Measurements from ENCODE around the gene INO80B. TPM values are rescaled to one million over a fixed set of nuclear protein-coding genes. Genes with fewer than 3 reads are reported as not detected.

INO80B gene
- total and polyA plus RNA-seq, 9 donors, result 9.4 to 60.9 (median 48.6) TPM

- Histone ChIP-seq H3K9me3 (no peaks in the 10 kb centered on the region), H3K27ac (no peak overlapping the region), H3K4me3 (no peak overlapping the region), H3K4me1 (ENCODE audit: insufficient read depth) (peaks cover 7% of the 10 kb centered on the region), H3K27me3 (no peaks in the 10 kb centered on the region), H3K36me3 (no peaks in the 10 kb centered on the region)
- WGBS, 3 donors, result 62 to 77% (median 74%) methylated on average over 6 of the region's 6 CpGs
- DNase-seq, result no peak
- intact Hi-C loops (cut with DNase I), result no loop called here
- TF ChIP-seq CTCF (IDR thresholded peaks at IDR 0.05), result no peak
- no peak for TF ChIP-seq EP300 (IDR thresholded peaks at IDR 0.05)
- TF ChIP-seq POLR2A (IDR thresholded peaks at IDR 0.05), result no peak
These were observed 17.8 kb upstream of the INO80B start for GRCh38 chr2:74436848-74437695.

GRCh38 chr2:74438248-74438647 lies 16.6 kb upstream of the INO80B start:
- intact Hi-C loops (cut with DNase I), result no loop called here
- Histone ChIP-seq H3K4me3 (no peak overlapping the region), H3K27ac (no peak overlapping the region), H3K27me3 (no peaks in the 10 kb centered on the region), H3K4me1 (ENCODE audit: insufficient read depth) (peaks cover 7% of the 10 kb centered on the region), H3K9me3 (no peaks in the 10 kb centered on the region), H3K36me3 (no peaks in the 10 kb centered on the region)
- TF ChIP-seq POLR2A (IDR thresholded peaks at IDR 0.05) (no peak), CTCF (IDR thresholded peaks at IDR 0.05) (no peak), EP300 (IDR thresholded peaks at IDR 0.05) (no peak)
- 77 to 83% (median 81%) methylated on average over 1 of the region's 1 CpG for WGBS, 3 donors
- DNase-seq, result no peak

- Histone ChIP-seq H3K9me3 (no peaks in the 10 kb centered on the region), H3K4me3 (no peak overlapping the region), H3K4me1 (ENCODE audit: insufficient read depth) (peaks cover 7% of the 10 kb centered on the region), H3K27ac (no peak overlapping the region), H3K36me3 (no peaks in the 10 kb centered on the region), H3K27me3 (no peaks in the 10 kb centered on the region)
- peak in 1 of 5 donors; percentile 12 for DNase-seq
- no peak for TF ChIP-seq CTCF (IDR thresholded peaks at IDR 0.05)
- TF ChIP-seq EP300 (IDR thresholded peaks at IDR 0.05), result no peak
- TF ChIP-seq POLR2A (IDR thresholded peaks at IDR 0.05), result no peak
- 18 to 28% (median 21%) methylated on average over 3 of the region's 3 CpGs for WGBS, 3 donors
- intact Hi-C loops (cut with DNase I), result no loop called here
These were observed 15.5 kb upstream of the INO80B start for GRCh38 chr2:74439373-74439772.

- Histone ChIP-seq H3K27ac (no peak overlapping the region), H3K4me3 (peak overlapping the region; percentile 32), H3K4me1 (ENCODE audit: insufficient read depth) (peaks cover 7% of the 10 kb centered on the region), H3K27me3 (no peaks in the 10 kb centered on the region), H3K9me3 (no peaks in the 10 kb centered on the region), H3K36me3 (no peaks in the 10 kb centered on the region)
- intact Hi-C loops (cut with DNase I), result no loop called here
- peak in 3 of 5 donors; percentile 35 to 65 (median 57) for DNase-seq
- WGBS, 3 donors, result 2 to 7% (median 2%) methylated on average over 14 of the region's 14 CpGs
- no peak for TF ChIP-seq CTCF (IDR thresholded peaks at IDR 0.05)
- TF ChIP-seq EP300 (IDR thresholded peaks at IDR 0.05), result no peak
- TF ChIP-seq POLR2A (IDR thresholded peaks at IDR 0.05), result no peak
These were observed 15.0 kb upstream of the INO80B start for GRCh38 chr2:74439803-74440377.

Measured in ovary (tissue), 9 donors.